Astrocyte of the hippocampus (primary cell): Measurements from ENCODE around the gene BICDL1.

Experiments
- DNase-seq: peaks from one replicate; pipeline ENCODE4 v3.0.0; 2011; ENCODE audit warnings: low read depth, low spot score

BICDL1 gene

DNA sequence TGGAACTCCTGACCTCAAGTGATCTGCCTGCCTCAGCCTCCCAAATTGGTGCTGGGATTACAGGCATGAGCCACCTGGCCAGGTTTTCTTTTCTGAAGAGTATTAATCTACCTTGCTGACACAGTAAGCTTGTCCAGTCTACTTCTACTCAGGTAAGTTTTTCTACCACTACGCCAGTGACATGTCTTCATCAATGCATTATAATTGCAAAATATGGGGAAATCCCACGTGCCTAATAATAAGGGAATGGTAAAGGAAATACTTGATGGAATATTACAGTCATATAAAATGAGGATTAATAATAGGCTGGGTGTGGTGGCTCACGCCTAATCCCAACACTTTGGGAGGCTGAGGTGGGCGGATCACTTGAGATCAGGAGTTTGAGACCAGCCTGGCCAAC lies 65.3 kb downstream of the BICDL1 start:
- no peak for DNase-seq

DNA sequence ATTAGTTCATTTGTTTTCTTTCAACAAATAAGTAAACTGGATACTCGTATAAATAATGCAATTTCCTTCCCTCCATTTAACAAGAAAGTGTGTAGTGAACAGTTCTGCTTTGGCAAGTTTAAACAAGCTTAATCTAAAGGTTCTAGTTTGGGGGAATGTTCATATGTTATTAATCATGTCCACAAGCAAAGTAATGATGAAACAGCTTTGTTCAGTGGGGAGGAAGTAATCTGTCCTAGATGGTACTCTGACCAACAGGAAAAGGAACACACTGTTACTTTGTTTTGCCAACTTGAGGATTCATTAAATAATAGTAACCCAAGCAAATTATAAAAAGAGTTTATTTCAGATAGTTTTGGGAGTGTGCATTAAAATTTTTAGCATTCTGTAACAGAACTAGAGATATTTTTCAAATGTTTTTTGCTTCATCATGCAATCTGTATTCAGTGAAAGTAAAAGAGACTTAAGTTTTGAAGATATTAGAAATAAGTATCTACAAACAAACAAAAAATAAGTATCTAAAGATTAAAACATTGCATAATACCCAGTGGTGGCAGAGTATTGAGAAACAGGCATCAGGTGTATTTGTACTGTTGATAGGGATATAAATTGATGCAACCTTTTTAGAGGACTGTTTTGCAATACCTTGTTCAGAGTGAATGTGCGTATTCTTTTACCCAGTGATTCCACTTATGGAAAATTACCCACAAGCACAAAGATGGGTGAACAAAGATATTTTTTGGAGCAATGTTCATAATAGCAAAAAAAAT lies 66.4 kb downstream of the BICDL1 start:
- DNase-seq: no peak

DNA sequence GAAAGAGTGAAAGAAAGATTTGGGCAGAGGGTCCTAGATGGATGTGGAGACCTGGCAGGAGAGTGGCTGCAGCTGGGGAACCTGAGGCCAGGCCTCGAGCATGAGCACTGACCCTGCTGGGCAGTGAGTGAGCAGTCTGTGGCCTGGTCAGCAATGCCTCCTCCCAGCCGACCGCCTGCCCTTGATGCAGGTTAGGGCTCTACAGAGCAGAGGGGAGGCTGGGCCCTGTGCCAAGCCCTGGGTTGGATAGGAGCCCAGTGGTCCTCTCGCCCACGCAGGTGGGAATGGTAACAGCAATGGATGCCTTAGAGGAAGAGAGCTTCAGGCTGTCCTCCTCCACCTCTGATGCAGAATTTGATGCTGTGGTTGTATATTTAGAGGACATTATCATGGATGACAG lies 67.7 kb downstream of the BICDL1 start:
- no peak for DNase-seq

DNA sequence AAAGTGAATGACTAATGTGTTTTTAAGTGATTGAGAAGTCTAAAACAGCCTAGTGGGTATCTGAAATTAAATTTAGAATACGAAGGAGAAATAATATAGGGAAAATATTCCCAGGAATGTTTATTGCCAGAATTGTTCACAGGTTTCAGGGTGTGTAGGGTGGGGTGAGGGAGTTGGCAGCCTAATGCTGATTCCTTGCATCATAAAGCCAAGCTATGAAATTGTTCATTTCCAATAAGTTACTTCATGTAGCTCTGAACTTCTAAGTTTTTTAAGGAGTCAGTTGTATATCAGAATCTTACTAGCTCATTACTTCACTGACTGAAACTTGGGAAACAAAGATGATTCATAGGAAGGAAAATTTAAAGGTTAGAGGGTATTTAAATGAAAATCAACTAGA lies 71.2 kb downstream of the BICDL1 start:
- no peak for DNase-seq

DNA sequence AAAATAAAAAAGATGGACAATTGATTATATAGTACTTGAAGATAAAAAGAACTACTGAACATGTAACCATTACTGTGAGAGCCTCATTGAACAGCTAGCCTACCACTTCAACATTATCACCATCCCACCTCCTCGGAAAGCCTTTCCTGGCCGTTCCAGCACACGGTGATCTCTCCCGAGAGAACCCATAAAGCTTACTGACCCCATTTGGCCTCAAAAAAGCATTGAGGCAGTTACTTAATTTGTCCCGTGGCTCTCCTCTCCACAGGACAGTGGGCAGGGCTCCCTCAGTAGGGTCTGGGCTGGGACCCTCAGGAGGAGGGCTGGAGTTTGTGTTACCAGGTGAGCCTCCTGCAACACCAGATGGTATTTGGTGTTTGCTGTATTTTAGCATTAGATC lies 71.7 kb downstream of the BICDL1 start:
- DNase-seq: no peak

DNA sequence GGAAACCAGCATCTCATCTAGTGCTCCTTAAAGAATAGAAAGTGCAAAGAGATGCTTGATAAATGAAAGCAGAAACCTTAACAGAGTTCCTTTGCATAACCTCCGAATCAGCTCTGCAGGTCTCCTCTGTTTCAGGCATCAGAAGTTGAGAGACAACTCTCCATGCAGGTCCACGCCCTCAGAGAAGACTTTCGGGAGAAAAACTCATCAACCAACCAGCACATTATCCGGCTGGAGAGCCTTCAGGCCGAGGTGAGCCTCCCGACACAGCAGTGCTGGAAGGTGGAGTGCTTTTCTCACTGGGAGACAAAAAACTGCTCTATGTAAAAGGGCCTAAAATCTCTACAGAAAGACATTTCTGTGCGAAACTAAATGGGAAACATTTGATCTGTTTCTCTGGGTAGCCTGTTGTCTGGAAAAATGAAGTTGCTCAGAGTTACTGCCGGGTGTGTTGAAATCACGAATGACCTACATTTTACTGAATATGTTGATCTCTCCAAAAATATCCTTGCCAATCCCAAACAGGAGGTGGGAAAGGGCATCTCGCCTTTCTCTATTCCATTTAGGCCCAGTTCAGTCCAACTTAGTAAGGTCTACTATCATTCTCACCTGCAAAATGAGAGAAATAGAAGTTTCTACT lies 72.7 kb downstream of the BICDL1 start:
- no peak for DNase-seq

DNA sequence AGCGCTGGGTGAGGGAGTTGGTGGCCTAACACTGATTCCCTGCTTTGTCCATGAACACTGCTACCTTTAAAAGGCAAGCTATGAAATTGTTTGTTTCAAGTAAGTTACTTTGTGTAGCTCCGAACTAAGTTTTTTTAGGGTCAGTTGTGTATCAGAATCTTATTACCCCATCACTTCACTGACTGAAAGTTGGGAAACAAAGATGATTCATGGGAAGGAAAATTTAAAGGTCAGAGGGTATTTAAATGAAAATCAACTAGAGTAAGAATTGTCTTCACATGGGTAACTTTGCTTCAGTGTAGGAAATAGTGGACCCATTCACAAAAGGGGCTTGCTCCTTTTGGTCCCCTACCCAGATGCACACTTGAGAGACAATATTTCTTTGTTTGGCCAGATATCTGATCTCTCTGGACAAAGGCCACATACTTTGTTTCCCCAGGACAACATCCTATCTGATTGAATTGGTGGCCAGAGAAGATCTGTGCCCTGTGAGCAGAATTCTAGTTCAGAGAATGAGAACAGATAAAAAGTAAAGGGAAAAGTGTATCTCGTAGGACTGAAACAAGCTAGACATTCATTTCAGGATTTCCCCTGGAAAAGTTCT lies 74.0 kb downstream of the BICDL1 start:
- DNase-seq: no peak

DNA sequence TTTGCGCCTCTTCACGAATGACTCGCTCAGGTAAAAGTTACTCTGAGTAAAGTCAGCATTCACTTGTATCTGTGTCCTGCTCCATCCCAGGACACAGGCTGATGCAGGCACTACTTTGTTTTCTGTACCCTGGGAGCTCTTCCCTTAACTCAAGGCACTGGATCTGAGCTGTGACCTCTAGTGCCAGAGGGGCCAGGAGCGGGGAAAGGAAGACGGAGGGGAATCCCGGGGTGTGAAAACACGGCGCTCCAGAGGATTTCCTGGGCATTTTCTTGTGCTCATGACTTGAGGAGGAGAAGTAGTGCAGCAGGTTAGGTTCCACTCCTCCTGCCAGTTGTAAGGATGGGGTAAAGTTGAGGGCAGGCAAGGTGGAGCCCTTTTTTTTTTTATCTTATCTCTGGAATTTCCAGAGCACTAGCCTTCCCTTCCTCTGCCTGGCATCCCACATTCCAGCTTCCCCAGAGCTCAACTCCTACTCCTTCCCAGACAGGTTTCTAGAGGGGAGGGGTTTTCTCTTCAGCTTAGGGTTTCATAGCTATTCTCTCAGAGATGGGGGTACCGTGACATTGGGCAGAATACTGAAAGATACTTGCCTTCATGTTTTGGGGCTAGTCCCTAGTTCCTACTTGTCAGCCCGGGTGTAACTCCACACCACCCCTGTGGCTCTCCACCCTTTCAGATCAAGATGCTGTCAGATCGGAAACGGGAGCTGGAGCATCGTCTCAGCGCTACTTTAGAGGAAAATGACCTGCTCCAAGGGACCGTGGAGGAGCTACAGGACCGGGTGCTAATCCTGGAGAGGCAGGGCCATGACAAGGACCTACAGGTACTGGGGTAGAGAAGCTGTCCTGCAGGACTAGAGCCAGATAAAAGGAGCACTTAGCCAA lies 75.3 kb downstream of the BICDL1 start:
- DNase-seq: no peak

DNA sequence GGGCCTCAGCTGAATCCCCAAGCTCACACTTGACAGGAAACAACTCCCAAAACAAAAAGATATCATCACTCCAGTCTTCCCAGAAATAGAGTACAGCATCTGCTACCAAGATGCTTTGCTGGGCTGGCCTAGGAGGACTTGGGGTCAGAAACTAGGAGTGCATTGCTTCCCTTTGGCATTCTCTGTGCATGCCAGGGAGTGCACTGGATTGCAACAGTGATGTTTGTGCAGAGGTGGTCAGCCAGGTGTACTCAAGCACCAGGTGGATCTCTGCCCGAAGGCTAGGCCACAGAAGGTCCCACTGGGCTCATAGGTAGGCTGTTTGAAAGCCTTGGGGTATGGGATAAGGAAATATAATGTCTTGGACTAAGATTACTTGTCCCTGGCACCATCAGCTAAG lies 76.4 kb downstream of the BICDL1 start:
- DNase-seq: no peak

DNA sequence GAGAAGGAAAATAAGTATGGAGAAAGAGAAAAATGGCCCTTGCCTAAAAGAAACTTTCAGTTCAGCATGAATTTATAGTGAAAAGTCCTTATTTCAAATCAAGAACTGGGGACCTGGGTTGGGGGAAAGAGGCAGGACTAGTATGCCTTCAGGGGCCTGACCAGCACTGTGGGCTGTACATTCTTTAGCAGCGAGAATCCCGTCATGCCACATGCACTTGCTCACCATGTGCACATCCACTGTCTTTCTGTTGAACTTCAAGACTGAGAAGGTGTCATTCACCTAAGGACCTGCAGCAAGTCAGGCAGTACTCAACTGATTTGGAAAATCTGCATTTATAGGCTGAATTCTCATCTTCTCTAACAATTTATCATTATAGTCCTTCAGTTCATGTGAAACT lies 77.3 kb downstream of the BICDL1 start:
- no peak for DNase-seq

DNA sequence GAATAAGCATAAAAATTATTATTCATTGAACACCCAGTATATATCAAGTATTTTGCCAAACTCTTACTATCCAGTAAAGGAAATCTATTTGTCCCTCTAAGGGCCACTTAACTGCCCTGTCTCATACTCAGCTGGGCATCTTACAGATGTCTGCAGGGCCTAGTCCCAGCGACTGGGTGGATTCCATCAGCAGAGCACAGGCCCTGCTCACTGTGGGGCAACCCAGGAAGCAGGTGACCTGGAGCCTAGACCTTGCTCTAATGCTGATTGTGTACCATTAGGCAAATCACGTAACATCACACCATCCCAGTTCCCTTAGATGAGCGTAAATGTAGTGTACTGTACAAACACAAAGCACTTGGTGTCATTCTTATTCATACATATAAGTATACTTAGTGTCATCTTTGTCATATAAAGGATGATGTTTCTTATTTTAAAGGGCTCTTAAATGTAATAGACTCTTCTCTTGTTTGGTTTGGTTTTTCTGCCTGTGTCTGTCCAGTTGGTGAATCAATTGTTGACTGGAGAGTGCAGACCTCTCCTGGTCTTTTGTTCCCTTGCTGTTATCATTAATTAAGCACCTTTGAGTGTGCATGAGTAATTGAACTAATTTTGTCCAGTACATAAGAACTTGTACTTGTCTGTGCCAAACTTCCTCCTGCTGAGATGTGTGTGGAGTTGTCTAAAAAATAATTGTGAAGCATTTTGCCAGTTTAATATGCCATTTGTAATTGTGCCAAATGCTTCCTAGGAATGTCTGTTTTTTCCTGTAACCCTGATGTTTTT lies 78.2 kb downstream of the BICDL1 start:
- no peak for DNase-seq

DNA sequence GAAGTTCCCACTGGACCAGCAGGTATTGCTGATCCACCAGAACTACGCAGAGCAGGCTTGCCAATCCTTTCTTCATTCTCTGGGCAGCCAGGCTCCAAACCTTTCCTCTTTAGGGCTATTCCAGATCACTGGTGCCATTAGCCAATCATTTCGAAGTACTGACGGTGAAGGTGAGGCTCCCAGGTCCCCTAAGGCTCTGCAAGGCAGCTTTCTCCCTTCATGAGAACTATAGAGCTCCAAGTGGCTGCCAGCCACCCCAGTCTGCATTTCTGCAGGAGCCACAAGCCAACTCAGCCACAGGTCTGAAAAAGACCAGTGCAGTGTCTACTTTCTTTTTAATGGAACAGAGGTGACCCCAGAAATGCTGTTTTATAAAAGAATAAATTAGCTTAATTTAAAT lies 78.9 kb downstream of the BICDL1 start:
- no peak for DNase-seq

DNA sequence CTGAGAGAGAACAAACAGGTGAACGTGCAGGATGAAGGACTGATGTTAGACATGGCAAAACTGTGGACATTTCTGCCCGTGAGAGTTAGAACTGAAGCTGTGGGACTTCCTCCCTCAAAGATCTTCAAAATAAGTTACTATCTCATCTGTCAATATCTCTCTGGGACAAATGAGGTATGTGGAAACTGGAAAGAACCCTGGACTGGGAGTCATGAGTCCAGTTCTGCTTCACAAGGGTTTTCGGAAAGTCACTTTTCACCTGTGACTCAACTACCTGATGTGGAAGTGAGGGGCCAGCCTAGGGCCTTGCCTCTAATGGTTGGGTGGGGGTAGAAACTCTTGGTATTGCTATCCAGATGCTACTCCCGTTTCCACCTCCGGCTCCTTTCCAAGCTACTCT lies 80.2 kb downstream of the BICDL1 start:
- DNase-seq: no peak

DNA sequence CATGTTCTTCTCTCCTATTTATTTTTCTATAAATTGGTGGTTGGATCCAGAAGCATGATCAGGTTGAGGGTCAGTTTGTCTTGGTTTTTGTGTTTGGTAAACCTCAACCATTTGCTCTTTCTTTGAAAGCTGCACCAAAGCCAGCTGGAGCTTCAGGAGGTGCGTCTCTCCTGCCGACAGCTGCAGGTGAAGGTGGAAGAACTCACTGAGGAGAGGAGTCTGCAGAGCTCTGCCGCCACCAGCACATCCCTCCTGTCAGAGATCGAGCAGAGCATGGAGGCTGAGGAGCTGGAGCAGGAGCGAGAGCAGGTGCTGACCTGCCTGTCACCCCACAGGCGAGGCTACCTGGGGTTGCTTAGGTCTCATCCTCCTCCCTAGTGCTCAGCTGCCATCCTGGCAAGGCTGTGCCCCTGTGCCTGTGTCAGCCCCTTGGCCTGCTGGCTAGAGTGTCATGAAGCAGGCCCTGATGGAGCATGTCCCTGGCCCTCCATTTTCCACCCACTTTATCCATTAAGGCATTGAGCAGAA lies 82.5 kb downstream of the BICDL1 start:
- DNase-seq: no peak

DNA sequence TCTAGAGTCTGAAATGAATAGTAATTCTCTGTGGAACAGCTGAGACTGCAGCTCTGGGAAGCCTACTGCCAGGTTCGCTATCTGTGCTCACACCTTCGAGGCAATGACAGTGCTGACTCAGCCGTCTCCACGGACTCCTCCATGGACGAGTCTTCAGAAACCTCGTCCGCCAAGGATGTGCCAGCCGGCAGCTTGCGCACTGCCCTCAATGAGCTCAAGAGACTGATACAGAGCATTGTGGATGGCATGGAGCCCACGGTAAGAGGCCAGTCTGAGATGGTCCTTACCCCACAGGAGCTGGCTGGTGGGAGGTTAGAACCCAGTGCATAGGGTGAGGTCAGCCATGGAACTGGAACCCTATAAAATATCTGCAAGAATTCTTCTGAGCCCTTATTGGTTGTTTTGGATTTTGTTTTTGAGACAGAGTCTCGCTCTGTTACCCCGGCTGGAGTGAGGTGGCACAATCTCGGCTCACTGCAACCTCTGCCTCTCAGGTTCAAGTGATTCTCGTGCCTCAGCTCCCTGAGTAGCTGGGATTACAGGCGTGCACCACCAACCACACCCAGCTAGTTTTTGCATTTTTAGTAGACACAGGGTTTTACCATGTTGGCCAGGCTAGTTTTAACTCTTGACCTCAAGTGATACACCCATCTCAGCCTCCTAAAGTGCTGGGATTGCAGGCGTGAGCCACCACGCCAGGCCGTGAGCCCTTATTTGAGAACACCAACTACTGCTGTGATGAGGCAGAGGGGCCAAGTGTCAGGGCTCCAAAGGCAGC lies 83.6 kb downstream of the BICDL1 start:
- no peak for DNase-seq

DNA sequence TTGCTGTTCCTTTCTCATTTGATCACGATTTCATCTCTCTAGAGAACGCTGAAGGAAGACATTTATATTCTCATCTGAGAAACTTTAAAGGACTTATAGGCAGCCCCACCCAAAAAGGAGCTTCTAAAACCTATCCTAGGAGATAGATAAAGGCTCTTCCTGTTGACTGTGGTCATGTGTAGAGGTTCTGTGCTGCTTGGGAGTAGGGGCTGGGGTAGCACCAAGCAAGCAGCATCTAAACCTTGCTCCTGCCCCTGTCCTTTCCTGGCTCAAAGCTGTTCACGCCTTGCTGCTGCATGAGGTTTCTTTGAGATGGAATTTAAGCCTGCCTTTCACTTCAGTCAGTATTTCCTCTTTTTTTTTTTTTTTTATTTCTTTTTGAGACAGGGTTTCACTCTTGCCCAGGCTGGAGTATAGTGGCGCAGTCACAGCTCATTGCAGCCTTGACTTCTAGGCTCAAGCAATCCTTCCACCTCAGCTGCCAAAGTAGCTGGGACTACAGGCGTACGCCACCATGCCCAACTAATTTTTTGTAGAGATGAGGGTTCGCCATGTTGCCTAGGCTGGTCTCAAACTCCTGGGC lies 86.1 kb downstream of the BICDL1 start:
- DNase-seq: no peak

DNA sequence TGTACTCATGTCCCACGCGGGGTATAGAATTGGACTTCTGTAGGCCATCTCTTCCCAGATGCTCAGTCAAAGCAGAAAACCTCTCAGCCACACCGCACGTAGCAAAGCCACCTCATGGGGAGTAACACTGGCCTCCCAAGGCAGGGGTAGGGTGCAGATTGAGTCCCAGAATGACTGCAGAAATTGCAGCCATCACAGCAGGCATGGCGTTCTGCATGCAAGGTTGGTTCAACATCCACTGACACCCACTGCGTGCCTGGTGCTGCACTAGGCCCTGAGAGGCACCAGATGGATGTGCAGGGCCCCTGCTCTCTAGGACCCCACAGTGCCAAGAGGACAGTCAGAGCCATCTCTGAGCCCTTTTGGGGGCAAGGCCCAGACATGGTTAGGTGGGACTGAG lies 87.6 kb downstream of the BICDL1 start:
- no peak for DNase-seq

DNA sequence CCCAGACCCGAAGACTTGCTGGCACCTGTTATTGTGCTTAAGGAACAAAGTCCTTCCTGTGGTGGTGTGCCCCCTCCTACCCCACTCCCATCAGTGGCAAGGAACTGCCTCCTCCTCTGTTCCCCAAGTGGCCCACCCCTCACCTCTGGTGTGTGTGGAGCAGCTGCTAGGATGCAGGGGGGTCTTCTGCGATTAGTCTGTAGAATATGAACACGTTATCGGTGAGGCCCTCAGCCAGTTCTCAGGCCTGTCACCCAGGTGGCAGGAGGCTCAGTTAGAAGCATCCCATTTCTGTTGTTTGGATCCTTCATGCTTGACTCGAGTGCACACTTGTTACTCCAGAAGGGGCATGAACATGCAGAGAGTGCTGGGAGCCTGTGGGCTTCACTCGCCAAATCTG lies 88.2 kb downstream of the BICDL1 start:
- DNase-seq: no peak

DNA sequence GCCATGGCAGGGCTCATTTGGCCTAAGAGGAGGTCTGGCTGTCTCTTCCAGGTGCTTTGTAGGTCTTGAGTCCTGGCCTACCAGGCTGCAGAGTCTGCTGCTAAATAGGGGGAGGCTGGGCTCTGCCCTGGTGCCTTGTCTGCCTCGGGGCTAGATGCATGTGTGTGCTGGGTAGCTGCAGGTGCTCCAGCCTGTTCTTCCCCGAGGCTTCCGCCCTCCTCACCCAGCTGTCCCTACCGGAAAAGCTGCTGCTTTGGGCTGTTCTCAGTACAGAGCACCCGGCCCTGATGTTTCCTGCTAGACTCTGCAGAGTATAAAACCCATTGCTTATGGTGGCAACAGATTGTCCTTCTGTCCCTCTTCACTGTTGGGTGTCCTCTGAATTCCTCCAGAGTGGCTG lies 89.8 kb downstream of the BICDL1 start:
- no peak for DNase-seq
